Measurements from ENCODE around the gene SERPINA5. TPM values are rescaled to one million over a fixed set of nuclear protein-coding genes. Genes with fewer than 3 reads are reported as not detected.

Gene SERPINA5
- total and polyA plus RNA-seq, 2 of the 13 experiments (the other 11 are each of a cell fraction or from before 2014, with no cell fraction given): 449 to 498 TPM

DNA sequence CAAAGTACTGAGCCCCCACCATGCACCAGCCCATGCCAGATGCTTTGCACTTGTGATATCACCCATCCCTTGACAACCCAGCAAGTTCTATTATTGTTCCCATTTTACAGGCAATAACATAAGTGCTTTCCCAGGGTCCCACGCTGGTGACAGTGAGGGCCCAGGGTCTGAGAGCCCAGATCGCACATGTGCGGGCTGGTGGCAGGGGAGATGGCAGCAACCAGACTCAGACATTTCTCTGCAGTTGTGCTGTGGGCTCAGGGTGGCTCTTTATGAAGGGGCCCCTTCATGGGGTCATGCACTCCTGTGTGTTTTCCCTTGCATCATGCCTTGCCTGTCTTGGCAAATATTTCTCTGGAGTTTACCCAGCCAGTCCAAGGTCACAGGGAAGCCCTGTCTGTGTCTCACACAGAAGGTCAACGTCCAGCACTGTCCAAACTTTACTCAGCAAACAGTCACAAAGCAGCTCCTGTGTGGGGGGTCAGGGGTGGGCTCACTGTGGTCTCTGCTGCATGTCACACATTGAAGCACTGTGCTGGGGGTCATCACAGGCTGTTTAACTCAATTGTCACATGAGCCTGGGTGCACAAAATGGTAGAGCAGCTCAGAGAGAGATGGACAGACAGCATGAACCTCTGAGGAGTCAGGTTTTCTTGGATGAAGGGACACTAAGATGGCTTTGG lies 12.7 kb downstream of the SERPINA5 start (continued):
- TF ChIP-seq, protein P1, sequence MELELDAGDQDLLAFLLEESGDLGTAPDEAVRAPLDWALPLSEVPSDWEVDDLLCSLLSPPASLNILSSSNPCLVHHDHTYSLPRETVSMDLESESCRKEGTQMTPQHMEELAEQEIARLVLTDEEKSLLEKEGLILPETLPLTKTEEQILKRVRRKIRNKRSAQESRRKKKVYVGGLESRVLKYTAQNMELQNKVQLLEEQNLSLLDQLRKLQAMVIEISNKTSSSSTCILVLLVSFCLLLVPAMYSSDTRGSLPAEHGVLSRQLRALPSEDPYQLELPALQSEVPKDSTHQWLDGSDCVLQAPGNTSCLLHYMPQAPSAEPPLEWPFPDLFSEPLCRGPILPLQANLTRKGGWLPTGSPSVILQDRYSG (CRISPR knock-in tag; IDR thresholded peaks at IDR 0.05): no peak; the same call in 1 of the 2 replicates
- TF ChIP-seq SIN3A (IDR thresholded peaks at IDR 0.05; ENCODE audit: borderline replicate concordance, low read depth, low read length): peak; percentile 87; the same call in 1 of the 2 replicates
- peak; percentile 86 for TF ChIP-seq TCF7 (IDR thresholded peaks at IDR 0.05; ENCODE audit: low read depth)
- TF ChIP-seq, protein P2, sequence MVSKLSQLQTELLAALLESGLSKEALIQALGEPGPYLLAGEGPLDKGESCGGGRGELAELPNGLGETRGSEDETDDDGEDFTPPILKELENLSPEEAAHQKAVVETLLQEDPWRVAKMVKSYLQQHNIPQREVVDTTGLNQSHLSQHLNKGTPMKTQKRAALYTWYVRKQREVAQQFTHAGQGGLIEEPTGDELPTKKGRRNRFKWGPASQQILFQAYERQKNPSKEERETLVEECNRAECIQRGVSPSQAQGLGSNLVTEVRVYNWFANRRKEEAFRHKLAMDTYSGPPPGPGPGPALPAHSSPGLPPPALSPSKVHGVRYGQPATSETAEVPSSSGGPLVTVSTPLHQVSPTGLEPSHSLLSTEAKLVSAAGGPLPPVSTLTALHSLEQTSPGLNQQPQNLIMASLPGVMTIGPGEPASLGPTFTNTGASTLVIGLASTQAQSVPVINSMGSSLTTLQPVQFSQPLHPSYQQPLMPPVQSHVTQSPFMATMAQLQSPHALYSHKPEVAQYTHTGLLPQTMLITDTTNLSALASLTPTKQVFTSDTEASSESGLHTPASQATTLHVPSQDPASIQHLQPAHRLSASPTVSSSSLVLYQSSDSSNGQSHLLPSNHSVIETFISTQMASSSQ (IDR thresholded peaks at IDR 0.05; ENCODE audit: low read depth): peak; percentile 88
- TF ChIP-seq, protein P2 (CRISPR knock-in tag; IDR thresholded peaks at IDR 0.05; ENCODE audit: borderline replicate concordance): peak; percentile 99
- TF ChIP-seq, protein P3, sequence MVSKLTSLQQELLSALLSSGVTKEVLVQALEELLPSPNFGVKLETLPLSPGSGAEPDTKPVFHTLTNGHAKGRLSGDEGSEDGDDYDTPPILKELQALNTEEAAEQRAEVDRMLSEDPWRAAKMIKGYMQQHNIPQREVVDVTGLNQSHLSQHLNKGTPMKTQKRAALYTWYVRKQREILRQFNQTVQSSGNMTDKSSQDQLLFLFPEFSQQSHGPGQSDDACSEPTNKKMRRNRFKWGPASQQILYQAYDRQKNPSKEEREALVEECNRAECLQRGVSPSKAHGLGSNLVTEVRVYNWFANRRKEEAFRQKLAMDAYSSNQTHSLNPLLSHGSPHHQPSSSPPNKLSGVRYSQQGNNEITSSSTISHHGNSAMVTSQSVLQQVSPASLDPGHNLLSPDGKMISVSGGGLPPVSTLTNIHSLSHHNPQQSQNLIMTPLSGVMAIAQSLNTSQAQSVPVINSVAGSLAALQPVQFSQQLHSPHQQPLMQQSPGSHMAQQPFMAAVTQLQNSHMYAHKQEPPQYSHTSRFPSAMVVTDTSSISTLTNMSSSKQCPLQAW (CRISPR knock-in tag; IDR thresholded peaks at IDR 0.05): peak; percentile 100
- TF ChIP-seq TBP (CRISPR knock-in tag; IDR thresholded peaks at IDR 0.05): no peak
- peak; percentile 99 for TF ChIP-seq ZNF746 (CRISPR knock-in tag; IDR thresholded peaks at IDR 0.05)
- no peak for TF ChIP-seq ZSCAN31 (CRISPR knock-in tag; IDR thresholded peaks at IDR 0.05; ENCODE audit: low read depth)
- TF ChIP-seq ZNF549 (CRISPR knock-in tag; IDR thresholded peaks at IDR 0.05): no peak
- no peak for TF ChIP-seq ZNF564 (CRISPR knock-in tag; IDR thresholded peaks at IDR 0.05)
- TF ChIP-seq, protein P4, sequence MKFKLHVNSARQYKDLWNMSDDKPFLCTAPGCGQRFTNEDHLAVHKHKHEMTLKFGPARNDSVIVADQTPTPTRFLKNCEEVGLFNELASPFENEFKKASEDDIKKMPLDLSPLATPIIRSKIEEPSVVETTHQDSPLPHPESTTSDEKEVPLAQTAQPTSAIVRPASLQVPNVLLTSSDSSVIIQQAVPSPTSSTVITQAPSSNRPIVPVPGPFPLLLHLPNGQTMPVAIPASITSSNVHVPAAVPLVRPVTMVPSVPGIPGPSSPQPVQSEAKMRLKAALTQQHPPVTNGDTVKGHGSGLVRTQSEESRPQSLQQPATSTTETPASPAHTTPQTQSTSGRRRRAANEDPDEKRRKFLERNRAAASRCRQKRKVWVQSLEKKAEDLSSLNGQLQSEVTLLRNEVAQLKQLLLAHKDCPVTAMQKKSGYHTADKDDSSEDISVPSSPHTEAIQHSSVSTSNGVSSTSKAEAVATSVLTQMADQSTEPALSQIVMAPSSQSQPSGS (CRISPR knock-in tag; IDR thresholded peaks at IDR 0.05): peak; percentile 98
- TF ChIP-seq, protein P5, sequence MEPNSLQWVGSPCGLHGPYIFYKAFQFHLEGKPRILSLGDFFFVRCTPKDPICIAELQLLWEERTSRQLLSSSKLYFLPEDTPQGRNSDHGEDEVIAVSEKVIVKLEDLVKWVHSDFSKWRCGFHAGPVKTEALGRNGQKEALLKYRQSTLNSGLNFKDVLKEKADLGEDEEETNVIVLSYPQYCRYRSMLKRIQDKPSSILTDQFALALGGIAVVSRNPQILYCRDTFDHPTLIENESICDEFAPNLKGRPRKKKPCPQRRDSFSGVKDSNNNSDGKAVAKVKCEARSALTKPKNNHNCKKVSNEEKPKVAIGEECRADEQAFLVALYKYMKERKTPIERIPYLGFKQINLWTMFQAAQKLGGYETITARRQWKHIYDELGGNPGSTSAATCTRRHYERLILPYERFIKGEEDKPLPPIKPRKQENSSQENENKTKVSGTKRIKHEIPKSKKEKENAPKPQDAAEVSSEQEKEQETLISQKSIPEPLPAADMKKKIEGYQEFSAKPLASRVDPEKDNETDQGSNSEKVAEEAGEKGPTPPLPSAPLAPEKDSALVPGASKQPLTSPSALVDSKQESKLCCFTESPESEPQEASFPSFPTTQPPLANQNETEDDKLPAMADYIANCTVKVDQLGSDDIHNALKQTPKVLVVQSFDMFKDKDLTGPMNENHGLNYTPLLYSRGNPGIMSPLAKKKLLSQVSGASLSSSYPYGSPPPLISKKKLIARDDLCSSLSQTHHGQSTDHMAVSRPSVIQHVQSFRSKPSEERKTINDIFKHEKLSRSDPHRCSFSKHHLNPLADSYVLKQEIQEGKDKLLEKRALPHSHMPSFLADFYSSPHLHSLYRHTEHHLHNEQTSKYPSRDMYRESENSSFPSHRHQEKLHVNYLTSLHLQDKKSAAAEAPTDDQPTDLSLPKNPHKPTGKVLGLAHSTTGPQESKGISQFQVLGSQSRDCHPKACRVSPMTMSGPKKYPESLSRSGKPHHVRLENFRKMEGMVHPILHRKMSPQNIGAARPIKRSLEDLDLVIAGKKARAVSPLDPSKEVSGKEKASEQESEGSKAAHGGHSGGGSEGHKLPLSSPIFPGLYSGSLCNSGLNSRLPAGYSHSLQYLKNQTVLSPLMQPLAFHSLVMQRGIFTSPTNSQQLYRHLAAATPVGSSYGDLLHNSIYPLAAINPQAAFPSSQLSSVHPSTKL (CRISPR knock-in tag; IDR thresholded peaks at IDR 0.05): peak; percentile 100
- TF ChIP-seq NR3C1 (CRISPR knock-in tag; IDR thresholded peaks at IDR 0.05): no peak
- 0 out of 2 replicates have a peak, but pooled peaks have one; percentile 78 for TF ChIP-seq MXD4 (CRISPR knock-in tag; IDR thresholded peaks at IDR 0.05)
